AML-193 (cell line): ENCODE measurements around the gene NRG3.
"Not testable (repeated sequence)": the region's sequence is repeated elsewhere in the genome, so short reads cannot be mapped to it uniquely, and the experiment has no call there.

Experiments used
- DNase-seq, 2 experiments: peaks; one replicate each; lab custom pipeline; 2025; lab: John Stamatoyannopoulos, UW

The NRG3 gene

DNA sequence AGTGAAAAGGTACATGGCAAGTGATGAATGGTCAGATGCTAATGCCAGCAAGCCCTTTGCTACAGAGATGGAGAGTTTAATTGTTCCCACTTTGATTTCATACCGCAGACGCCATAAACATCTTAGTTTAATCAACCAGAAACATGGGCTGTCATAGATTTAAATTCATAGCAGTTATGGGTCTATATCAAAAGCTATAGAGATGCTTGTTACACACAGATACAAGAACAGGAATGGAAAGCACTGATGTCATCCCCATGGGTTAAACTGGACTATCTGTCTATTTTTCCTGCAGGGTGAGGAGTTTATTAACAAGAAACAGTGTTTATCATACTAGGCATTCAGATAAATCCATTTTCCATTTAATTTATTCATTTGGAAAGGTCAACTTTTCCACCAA is 409.2 kb downstream of the NRG3 start:
- no peak for DNase-seq

- no peak for DNase-seq
Observed at GRCh38 chr10:82288461-82288881, 413.5 kb downstream of the NRG3 start.

DNA sequence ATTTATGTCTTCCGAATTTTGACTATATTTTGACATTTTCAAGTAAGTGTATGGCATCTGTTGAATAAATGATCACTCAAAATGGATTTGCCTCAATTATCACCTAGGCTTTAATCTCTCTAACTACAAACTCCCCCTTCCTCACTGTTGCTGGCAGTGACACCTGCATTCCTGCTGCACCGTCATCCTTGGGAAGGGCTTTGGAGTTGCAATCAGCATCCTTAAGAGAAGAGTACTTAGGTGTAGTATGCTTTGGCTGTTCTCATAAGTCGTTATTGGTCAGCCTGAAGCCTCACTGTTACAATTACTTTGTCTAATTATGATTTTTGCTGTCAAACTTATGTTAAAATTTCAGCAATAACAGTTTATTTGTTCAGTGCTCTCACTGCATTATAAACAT is 415.0 kb downstream of the NRG3 start:
- DNase-seq: no peak

DNA sequence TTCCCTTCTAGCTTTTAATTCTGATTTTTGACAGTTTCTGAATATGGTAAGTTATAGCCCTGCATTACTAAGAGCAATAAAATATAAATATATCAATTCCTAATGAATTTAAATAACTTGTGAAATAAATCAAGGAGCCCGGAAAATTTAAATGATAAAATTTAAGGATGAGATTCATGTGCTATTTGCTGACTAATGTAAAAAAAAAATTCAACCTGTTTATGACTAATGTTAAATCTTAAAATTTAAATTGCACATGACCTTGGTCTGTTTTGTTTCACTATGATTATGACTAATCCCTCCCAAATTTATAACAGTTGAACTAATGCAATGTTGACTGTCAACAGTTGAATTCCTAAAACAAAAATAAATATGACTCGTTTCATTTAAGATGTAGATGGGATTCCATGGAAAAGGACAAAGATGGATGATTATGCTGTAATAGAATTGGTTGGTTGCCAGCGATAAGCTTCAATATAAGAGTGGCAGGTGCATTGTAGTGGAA is 419.9 kb downstream of the NRG3 start:
- no peak for DNase-seq

- DNase-seq: no peak
Observed at GRCh38 chr10:82308641-82309040, 433.6 kb downstream of the NRG3 start.

GRCh38 chr10:82310839-82311238 is 435.8 kb downstream of the NRG3 start:
- no peak for DNase-seq

DNA sequence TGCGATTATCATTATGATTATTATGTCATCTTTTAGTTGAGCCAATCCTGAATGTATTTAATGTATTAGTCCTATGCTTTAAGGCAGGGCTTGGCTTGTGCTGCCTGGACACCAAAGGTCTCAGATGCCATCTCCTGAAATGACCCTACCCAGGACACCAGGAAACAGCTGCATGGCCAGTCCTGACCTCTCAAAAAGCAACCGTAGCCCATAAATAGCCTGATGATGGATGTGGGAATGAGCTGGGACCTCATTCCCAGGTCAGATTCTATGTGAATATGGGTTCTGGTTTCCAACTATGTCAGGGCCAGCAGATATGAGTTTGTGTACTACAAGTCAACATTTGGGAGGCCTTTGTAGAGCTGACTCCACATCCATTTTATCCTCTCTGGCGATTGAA is 438.4 kb downstream of the NRG3 start:
- DNase-seq: no peak

- DNase-seq: no peak
Observed at GRCh38 chr10:82318534-82318933, 443.5 kb downstream of the NRG3 start.

- DNase-seq: no peak
Observed at GRCh38 chr10:82319074-82319473, 444.1 kb downstream of the NRG3 start.

DNA sequence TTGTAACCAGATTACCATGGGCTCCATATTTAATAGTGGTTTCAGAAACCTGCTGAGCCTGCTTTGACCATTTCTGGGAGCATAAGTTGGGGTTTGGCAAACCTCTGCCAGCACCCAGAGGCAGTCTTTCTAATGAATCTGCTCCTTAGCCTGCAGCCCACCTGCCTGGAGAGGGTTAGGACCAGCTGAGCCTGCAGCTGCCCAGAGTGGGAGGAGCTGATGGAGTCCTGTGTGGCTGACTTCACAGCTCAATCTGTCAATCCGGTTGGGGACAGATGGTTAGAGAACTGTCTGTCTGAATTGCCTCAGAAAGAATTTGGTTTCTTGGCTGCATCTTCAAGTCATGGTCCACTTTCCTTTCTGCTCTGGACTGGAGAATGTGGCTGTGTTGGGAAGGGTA is 444.6 kb downstream of the NRG3 start:
- no peak for DNase-seq

DNA sequence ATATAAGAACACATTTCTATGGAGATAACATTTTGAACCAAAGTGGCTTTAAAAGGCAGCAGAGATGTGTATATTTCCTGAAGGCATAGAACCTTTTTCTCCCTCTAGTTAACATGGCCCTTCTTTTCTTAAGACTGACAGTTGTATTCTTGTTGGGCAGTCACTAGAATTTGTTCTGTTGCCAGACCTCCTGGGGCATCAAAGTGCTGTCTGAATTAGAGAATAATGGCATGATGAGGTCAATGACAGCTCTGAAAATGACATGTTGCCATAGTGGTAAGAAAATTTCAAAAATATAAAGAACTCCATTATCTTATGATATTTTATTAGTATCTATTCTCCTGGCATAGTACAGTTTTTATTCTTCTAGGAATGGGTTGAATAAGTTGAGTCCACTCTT is 446.7 kb downstream of the NRG3 start:
- DNase-seq: no peak

- no peak for DNase-seq
Observed at GRCh38 chr10:82331716-82332115, 456.7 kb downstream of the NRG3 start.

- DNase-seq: no peak
Observed at GRCh38 chr10:82335831-82336230, 460.8 kb downstream of the NRG3 start.

DNA sequence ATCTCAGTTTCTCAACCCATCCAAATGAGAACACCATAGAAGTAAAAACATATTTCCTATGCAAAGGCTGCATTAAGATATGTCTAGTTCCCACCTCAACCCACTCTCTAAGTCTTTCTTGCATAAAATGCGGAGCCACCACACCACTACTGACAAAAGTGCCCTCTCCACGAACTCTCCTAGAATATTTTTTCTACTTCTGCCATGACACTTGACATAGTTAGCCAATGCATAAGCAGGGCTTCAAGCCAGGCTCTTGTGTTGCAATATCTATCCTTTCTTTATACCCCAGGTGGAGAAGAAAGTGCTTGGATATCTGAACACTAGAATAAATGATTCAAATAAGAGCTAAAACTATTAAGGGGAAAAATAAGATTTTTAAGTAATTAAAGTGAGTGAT is 465.2 kb downstream of the NRG3 start:
- DNase-seq: no peak

- not testable (repeated sequence) for DNase-seq
Observed at GRCh38 chr10:82349590-82349989, 474.6 kb downstream of the NRG3 start.

DNA sequence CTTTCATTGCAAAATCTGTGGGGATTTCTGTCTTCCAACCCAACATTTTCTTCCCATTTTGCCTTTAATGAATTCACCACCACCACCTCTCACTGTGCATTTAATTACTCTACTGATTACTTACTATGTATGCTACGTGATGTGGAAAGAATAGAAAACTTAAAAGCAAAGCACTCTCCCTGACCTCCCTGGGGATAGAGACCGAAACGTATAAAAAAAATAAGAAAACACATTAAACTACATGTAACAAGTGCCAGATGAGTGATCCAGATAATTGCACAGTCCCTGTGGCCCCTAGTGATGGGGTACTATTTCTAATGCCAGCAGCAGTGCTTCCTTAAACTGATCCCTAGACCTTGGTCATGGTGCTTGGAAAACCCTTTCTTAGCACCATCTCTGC is 478.4 kb downstream of the NRG3 start:
- no peak for DNase-seq

- DNase-seq: no peak
Observed at GRCh38 chr10:82358486-82359099, 483.6 kb downstream of the NRG3 start.

DNA sequence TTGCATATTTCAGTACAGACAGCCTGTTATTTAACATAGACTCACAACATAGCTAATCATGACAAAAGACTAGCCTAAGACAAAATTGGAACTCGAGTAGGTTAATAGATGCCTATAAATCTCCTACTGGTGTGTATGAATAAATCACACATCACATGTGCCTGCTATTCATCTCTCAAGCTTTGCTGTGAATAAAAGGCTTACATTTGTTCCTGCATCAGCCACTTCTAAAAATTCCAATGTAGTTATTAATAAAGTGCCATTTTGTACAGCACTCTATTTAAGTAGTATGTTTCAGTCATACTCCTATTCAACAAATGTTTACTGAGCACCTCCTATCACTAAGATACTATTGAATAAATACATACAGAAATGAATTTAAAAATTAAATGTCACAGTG is 486.3 kb downstream of the NRG3 start:
- no peak for DNase-seq

DNA sequence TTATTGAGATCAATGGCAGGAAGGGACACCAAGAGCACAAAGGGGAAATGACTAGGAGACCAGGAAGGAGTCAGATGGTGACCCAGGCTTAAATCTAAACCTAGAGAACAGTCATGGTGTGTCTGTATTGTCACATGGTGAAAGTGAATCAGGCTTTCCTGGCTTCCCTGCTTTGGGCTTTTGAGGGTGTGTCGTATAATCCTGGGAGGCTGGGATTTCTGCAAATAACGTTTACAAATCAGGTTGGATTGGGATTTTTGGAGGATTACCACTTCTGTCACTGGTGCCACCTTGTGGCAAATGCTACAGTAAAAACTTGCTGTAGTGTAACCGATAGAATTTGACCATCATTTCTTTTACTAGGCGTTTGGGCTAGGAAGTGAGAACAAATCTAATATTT is 502.6 kb downstream of the NRG3 start:
- DNase-seq: no peak

GRCh38 chr10:82378146-82378545 is 503.2 kb downstream of the NRG3 start:
- DNase-seq: no peak

DNA sequence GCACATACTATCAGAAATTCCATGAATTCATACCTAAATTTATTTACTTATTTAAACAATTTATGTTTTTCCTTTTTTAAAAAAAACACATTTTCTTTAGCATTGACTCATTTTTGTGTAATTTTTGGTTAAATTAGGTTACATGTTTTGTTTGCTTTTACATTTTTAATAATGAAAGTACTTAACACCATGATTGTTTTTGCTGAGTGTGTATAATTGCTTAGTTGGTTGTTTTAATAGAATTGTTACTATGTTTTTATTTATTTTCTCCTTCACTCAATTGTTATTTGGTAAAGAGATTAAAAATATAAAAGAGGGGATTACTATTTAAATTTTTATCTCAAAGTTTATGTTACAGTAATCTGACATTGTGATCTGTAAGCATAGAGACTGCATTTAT is 508.4 kb downstream of the NRG3 start:
- no peak for DNase-seq

GRCh38 chr10:82390866-82391658 is 516.1 kb downstream of the NRG3 start:
- DNase-seq: no peak

DNA sequence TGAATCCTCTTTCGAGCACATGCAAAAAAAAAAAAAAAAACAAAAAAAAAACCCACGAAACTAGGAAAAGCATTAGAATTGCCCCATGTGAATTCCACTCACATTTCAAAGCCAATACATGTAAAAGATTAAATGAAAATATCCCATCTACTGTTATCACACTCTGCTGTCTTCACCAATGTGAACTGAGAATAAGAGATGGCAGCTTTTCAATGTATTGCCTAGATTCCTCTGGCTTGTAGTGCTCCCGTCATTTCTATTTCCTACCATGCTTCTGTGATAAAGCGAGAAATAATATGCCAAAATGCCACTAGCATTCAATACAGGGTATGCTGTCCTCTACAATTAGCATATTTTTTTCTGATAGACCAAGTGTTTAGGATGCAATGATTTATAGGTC is 517.0 kb downstream of the NRG3 start:
- no peak for DNase-seq

DNA sequence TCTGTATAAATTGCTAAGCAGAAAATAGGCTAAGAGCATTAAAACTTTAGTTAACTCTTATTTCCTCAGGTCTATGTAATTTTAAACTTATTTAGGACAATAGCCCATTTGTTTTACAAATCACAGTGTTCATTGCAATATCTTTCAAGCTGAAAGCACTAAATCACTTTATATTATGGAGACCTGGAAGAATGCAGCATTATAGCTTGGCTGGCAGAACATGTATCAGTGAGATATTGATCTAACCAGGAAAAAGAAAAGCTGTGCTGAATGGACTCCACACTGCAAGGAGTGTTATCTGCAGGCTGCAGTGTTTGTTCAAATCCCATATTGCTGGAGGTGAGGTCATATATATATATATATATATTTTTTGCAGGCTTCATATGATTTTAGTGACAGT is 517.5 kb downstream of the NRG3 start:
- DNase-seq: no peak
